Measurements from ENCODE around the gene CPOX.

GRCh38 chr3:98553753-98554152 lies 39.7 kb downstream of the CPOX start:
- TF ChIP-seq IKZF3 (tag by site-specific recombination; IDR thresholded peaks at IDR 0.05) (no peak), KLF1 (tag by site-specific recombination; IDR thresholded peaks at IDR 0.05) (no peak), PATZ1 (tag by site-specific recombination; IDR thresholded peaks at IDR 0.05) (no peak), ZNF670 (tag by site-specific recombination; IDR thresholded peaks at IDR 0.05; ENCODE audit: low read depth) (no peak), INSM2 (tag by site-specific recombination; IDR thresholded peaks at IDR 0.05) (no peak), ZNF501 (tag by site-specific recombination; IDR thresholded peaks at IDR 0.05) (no peak), ZNF658 (tag by site-specific recombination; IDR thresholded peaks at IDR 0.05) (no peak), ZNF266 (tag by site-specific recombination; IDR thresholded peaks at IDR 0.05; ENCODE audit: low read depth) (no peak), CTCF (tag by site-specific recombination; IDR thresholded peaks at IDR 0.05) (no peak), ZNF792 (tag by site-specific recombination; IDR thresholded peaks at IDR 0.05) (no peak), PBX3 (CRISPR knock-in tag; IDR thresholded peaks at IDR 0.05) (no peak)

Measured in HEK293 (cell line).